HepG2 (cell line): ENCODE data around the gene FAF1. TPM values are rescaled to one million over a fixed set of nuclear protein-coding genes. Genes with fewer than 3 reads are reported as not detected.

ENCODE experiments used
- AKAP8 ChIP-seq: sonication (generic); formaldehyde crosslinking; IDR thresholded peaks from 2 replicates; pipeline ENCODE4 v1.5.1; 2020; ENCODE audit warnings: mild to moderate bottlenecking, missing genetic modification reagents
- AKNA ChIP-seq: sonication (generic); formaldehyde crosslinking; IDR thresholded peaks from 2 replicates; pipeline ENCODE4 v1.4.0; 2020; ENCODE audit warnings: missing genetic modification reagents, borderline replicate concordance
- MTF2 ChIP-seq: sonication (generic); formaldehyde crosslinking; IDR thresholded peaks from 2 replicates; pipeline ENCODE4 v1.5.0; 2020; ENCODE audit warnings: missing genetic modification reagents, borderline replicate concordance
- PRMT3 ChIP-seq: sonication (generic); formaldehyde crosslinking; IDR thresholded peaks from 2 replicates; pipeline ENCODE4 v1.8.1; 2022; ENCODE audit warnings: low read depth, mild to moderate bottlenecking, moderate library complexity, missing genetic modification reagents, borderline replicate concordance
- RBM22 ChIP-seq: fragments of 200-400 bp; formaldehyde crosslinking; optimal IDR thresholded peaks from 2 replicates; pipeline ENCODE3; 2017; ENCODE audit warnings: mild to moderate bottlenecking, low read length, moderate library complexity
- TAF1 ChIP-seq: sonication (generic); formaldehyde crosslinking; IDR thresholded peaks from 2 replicates; pipeline ENCODE4 v1.4.0; 2020; ENCODE audit warnings: missing genetic modification reagents
- ZNF260 ChIP-seq: sonication (generic); formaldehyde crosslinking; IDR thresholded peaks from 2 replicates; pipeline ENCODE4 v1.4.0; 2020; ENCODE audit warnings: missing genetic modification reagents, low read depth, mild to moderate bottlenecking, borderline replicate concordance
- polyA plus RNA-seq, 8 experiments: library from polyadenylated mRNA; depleted of rRNA in 3 of 8; stranded (reverse) in 7 of 8; unstranded in 1 of 8; fragments of >200 nt; fragmentation: Illumina TruSeq in 4 of 8; extraction: Trizol in 4 of 8; gene quantifications; 2 replicates each; pipeline versions ENCODE4 v1.2.1 to v1.2.3, GENCODE V29; 2011 to 2016; ENCODE audit warnings: low read depth in 4 of 8, missing spikeins in 1 of 8, mixed read lengths in 1 of 8; ENCODE audit not compliant: insufficient read depth in 1 of 8
- total RNA-seq, 5 experiments: library from RNA; depleted of rRNA; stranded (reverse); fragments of >200 nt; fragmentation: Illumina TruSeq; extraction: Trizol; gene quantifications; 2 replicates each; pipeline ENCODE4 v1.2.3, GENCODE V29; 2016; ENCODE audit warnings: low read depth in 1 of 5
- TF ChIP-seq, protein P1 (sequence below), 2 experiments: fragments of 450-650 bp in 1 of 2; sonication (generic) in 1 of 2; formaldehyde crosslinking in 1 of 2; IDR thresholded peaks; 2 replicates each; pipeline versions ENCODE4 v1.6.1 to v1.8.0; 2016 to 2022; ENCODE audit warnings: antibody characterized with exemption in 1 of 2, mild to moderate bottlenecking in 1 of 2, missing genetic modification reagents in 1 of 2
- TF ChIP-seq, protein P2 (sequence below): sonication (generic); formaldehyde crosslinking; IDR thresholded peaks from 2 replicates; pipeline ENCODE4 v1.5.1; 2020; ENCODE audit warnings: mild to moderate bottlenecking, missing genetic modification reagents

Gene FAF1
- total and polyA plus RNA-seq, 2 of the 13 experiments (the other 11 are each of a cell fraction or from before 2014, with no cell fraction given): 19.4 to 63.3 TPM

- TF ChIP-seq, protein P1, sequence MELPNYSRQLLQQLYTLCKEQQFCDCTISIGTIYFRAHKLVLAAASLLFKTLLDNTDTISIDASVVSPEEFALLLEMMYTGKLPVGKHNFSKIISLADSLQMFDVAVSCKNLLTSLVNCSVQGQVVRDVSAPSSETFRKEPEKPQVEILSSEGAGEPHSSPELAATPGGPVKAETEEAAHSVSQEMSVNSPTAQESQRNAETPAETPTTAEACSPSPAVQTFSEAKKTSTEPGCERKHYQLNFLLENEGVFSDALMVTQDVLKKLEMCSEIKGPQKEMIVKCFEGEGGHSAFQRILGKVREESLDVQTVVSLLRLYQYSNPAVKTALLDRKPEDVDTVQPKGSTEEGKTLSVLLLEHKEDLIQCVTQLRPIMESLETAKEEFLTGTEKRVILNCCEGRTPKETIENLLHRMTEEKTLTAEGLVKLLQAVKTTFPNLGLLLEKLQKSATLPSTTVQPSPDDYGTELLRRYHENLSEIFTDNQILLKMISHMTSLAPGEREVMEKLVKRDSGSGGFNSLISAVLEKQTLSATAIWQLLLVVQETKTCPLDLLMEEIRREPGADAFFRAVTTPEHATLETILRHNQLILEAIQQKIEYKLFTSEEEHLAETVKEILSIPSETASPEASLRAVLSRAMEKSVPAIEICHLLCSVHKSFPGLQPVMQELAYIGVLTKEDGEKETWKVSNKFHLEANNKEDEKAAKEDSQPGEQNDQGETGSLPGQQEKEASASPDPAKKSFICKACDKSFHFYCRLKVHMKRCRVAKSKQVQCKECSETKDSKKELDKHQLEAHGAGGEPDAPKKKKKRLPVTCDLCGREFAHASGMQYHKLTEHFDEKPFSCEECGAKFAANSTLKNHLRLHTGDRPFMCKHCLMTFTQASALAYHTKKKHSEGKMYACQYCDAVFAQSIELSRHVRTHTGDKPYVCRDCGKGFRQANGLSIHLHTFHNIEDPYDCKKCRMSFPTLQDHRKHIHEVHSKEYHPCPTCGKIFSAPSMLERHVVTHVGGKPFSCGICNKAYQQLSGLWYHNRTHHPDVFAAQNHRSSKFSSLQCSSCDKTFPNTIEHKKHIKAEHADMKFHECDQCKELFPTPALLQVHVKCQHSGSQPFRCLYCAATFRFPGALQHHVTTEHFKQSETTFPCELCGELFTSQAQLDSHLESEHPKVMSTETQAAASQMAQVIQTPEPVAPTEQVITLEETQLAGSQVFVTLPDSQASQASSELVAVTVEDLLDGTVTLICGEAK (IDR thresholded peaks at IDR 0.05): no peak
- TF ChIP-seq, protein P1 (CRISPR knock-in tag; IDR thresholded peaks at IDR 0.05): peak; percentile 81; the same call in 1 of the 2 replicates
- TF ChIP-seq AKAP8 (CRISPR knock-in tag) (peak; percentile 84), ZNF260 (CRISPR knock-in tag) (no peak), PRMT3 (CRISPR knock-in tag) (no peak), MTF2 (CRISPR knock-in tag) (no peak), TAF1 (CRISPR knock-in tag) (peak; percentile 51), AKNA (no peak), RBM22 (no peak)
- TF ChIP-seq, protein P2, sequence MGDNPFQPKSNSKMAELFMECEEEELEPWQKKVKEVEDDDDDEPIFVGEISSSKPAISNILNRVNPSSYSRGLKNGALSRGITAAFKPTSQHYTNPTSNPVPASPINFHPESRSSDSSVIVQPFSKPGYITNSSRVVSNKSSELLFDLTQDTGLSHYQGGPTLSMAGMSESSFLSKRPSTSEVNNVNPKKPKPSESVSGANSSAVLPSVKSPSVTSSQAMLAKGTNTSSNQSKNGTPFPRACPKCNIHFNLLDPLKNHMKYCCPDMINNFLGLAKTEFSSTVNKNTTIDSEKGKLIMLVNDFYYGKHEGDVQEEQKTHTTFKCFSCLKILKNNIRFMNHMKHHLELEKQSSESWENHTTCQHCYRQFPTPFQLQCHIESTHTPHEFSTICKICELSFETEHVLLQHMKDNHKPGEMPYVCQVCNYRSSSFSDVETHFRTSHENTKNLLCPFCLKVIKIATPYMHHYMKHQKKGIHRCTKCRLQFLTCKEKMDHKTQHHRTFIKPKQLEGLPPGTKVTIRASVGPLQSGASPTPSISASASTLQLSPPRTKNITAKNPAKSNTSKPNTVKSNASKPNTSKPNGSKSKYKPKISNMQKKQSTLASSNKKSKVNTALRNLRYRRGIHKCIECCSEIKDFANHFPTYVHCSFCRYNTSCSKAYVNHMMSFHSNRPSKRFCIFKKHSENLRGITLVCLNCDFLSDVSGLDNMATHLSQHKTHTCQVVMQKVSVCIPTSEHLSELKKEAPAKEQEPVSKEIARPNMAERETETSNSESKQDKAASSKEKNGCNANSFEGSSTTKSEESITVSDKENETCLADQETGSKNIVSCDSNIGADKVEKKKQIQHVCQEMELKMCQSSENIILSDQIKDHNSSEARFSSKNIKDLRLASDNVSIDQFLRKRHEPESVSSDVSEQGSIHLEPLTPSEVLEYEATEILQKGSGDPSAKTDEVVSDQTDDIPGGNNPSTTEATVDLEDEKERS: 0 out of 2 replicates have a peak, but pooled peaks have one; percentile 1
These were observed 8.2 kb upstream of the FAF1 start (continued) for GRCh38 chr1:50968158-50968820.
